HG02759 (cell line): ENCODE results near the gene MIEF1.

Experiments
- ATAC-seq: cut with Tn5 transposase; IDR thresholded peaks from one replicate; pipeline ENCODE4 v1.9.1; 2021; ENCODE audit warnings: mild to moderate bottlenecking, moderate library complexity; ENCODE audit not compliant: unreplicated experiment

Gene MIEF1

GRCh38 chr22:39554151-39554550, 52.1 kb downstream of the MIEF1 start:
- ATAC-seq: no peak

- no peak for ATAC-seq
These were observed 55.1 kb downstream of the MIEF1 start for GRCh38 chr22:39556970-39557841.

GRCh38 chr22:39558254-39558727, 56.2 kb downstream of the MIEF1 start:
- ATAC-seq: no peak

GRCh38 chr22:39558950-39559349, 56.9 kb downstream of the MIEF1 start:
- ATAC-seq: no peak

GRCh38 chr22:39559456-39560105, 57.5 kb downstream of the MIEF1 start:
- ATAC-seq: no peak

GRCh38 chr22:39560127-39560526, 58.0 kb downstream of the MIEF1 start:
- ATAC-seq: no peak

- no peak for ATAC-seq
These were observed 60.9 kb downstream of the MIEF1 start for GRCh38 chr22:39562839-39563489.

GRCh38 chr22:39563571-39564428, 61.7 kb downstream of the MIEF1 start:
- ATAC-seq: no peak

- ATAC-seq: no peak
These were observed 63.4 kb downstream of the MIEF1 start for GRCh38 chr22:39565414-39565944.

- no peak for ATAC-seq
These were observed 65.3 kb downstream of the MIEF1 start for GRCh38 chr22:39567135-39567946.
